Measurements from ENCODE around the gene CTIF. TPM values are rescaled to one million over a fixed set of nuclear protein-coding genes. Genes with fewer than 3 reads are reported as not detected.

Gene CTIF
- total and polyA plus RNA-seq, 2 experiments from 2014 or later, result 8.6 to 14.4 TPM

- H3F3A ChIP-seq (replicated peaks; ENCODE audit: low read depth), result no peaks in the 10 kb centered on the region
- TF ChIP-seq EZH2phosphoT487 (IDR thresholded peaks at IDR 0.05; ENCODE audit: unreplicated experiment) (no peak), STAT1 (IDR thresholded peaks at IDR 0.05; ENCODE audit: unreplicated experiment) (no peak), ZNF331 (CRISPR knock-in tag; IDR thresholded peaks at IDR 0.05; ENCODE audit: low read depth) (no peak), CREB1 (CRISPR knock-in tag; IDR thresholded peaks at IDR 0.05; ENCODE audit: low read depth) (no peak), ZNF114 (CRISPR knock-in tag; IDR thresholded peaks at IDR 0.05) (no peak), POLR2AphosphoS5 (IDR thresholded peaks at IDR 0.05; ENCODE audit: low read depth) (no peak), EZH2 (IDR thresholded peaks at IDR 0.05; ENCODE audit: low read depth, unreplicated experiment) (no peak)
- TF ChIP-seq, protein P1, sequence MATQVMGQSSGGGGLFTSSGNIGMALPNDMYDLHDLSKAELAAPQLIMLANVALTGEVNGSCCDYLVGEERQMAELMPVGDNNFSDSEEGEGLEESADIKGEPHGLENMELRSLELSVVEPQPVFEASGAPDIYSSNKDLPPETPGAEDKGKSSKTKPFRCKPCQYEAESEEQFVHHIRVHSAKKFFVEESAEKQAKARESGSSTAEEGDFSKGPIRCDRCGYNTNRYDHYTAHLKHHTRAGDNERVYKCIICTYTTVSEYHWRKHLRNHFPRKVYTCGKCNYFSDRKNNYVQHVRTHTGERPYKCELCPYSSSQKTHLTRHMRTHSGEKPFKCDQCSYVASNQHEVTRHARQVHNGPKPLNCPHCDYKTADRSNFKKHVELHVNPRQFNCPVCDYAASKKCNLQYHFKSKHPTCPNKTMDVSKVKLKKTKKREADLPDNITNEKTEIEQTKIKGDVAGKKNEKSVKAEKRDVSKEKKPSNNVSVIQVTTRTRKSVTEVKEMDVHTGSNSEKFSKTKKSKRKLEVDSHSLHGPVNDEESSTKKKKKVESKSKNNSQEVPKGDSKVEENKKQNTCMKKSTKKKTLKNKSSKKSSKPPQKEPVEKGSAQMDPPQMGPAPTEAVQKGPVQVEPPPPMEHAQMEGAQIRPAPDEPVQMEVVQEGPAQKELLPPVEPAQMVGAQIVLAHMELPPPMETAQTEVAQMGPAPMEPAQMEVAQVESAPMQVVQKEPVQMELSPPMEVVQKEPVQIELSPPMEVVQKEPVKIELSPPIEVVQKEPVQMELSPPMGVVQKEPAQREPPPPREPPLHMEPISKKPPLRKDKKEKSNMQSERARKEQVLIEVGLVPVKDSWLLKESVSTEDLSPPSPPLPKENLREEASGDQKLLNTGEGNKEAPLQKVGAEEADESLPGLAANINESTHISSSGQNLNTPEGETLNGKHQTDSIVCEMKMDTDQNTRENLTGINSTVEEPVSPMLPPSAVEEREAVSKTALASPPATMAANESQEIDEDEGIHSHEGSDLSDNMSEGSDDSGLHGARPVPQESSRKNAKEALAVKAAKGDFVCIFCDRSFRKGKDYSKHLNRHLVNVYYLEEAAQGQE (IDR thresholded peaks at IDR 0.05; ENCODE audit: unreplicated experiment), result no peak
- Mint-ChIP-seq H3K9me3 (no peaks in the 10 kb centered on the region), H3K36me3 (ENCODE audit: low read depth) (no peaks in the 10 kb centered on the region; the same call in 2 of the 3 replicates), H3K4me3 (no peak overlapping the region), H3K27me3 (ENCODE audit: insufficient read depth, low read depth, poor library complexity) (no peaks in the 10 kb centered on the region), H3K27ac (no peak overlapping the region; the same call in 1 of the 2 replicates), H3K4me1 (peaks cover 22% of the 10 kb centered on the region; the same call in 2 of the 3 replicates)
- no peaks in the 10 kb centered on the region for H3K4me1 ChIP-seq (ENCODE audit: insufficient read depth)
- no peak overlapping the region for H3K4me2 ChIP-seq
- ATAC-seq (no peak), DNase-seq (ENCODE audit: low spot score) (no peak)
- no peaks in the 10 kb centered on the region for H3K9me2 ChIP-seq (ENCODE audit: insufficient read depth)
- no peak overlapping the region for H3K27ac ChIP-seq (ENCODE audit: low read depth)
- no peaks in the 10 kb centered on the region for H3K79me2 ChIP-seq (replicated peaks; ENCODE audit: insufficient read depth)
- no peak overlapping the region for H2AFZ ChIP-seq
- no peaks in the 10 kb centered on the region for H3K27me3 ChIP-seq (ENCODE audit: insufficient read depth)
- no peaks in the 10 kb centered on the region for H4K20me1 ChIP-seq (replicated peaks; ENCODE audit: insufficient read depth)
- no peaks in the 10 kb centered on the region for H3K36me3 ChIP-seq (ENCODE audit: insufficient read depth)
- H3K4me3 ChIP-seq, result no peak overlapping the region
These were observed 245.0 kb downstream of the CTIF start for GRCh38 chr18:48783616-48784520.

GRCh38 chr18:48784656-48785055 lies 245.8 kb downstream of the CTIF start:
- H3K9me3 Mint-ChIP-seq, result no peaks in the 10 kb centered on the region
- no peaks in the 10 kb centered on the region for H3K79me2 ChIP-seq (replicated peaks; ENCODE audit: insufficient read depth)
- ATAC-seq (no peak), DNase-seq (ENCODE audit: low spot score) (no peak)
- no peak overlapping the region for H3K4me3 Mint-ChIP-seq
- no peak overlapping the region for H3K4me3 ChIP-seq
- no peaks in the 10 kb centered on the region for H3K9me2 ChIP-seq (ENCODE audit: insufficient read depth)
- H3K27ac ChIP-seq (ENCODE audit: low read depth), result no peak overlapping the region
- no peaks in the 10 kb centered on the region for H3K27me3 ChIP-seq (ENCODE audit: insufficient read depth)
- no peaks in the 10 kb centered on the region for H3K36me3 ChIP-seq (ENCODE audit: insufficient read depth)
- H2AFZ ChIP-seq, result no peak overlapping the region
- no peaks in the 10 kb centered on the region for H3F3A ChIP-seq (replicated peaks; ENCODE audit: low read depth)
- peaks cover 22% of the 10 kb centered on the region; the same call in 2 of the 3 replicates for H3K4me1 Mint-ChIP-seq
- H4K20me1 ChIP-seq (replicated peaks; ENCODE audit: insufficient read depth), result no peaks in the 10 kb centered on the region
- no peaks in the 10 kb centered on the region for H3K4me1 ChIP-seq (ENCODE audit: insufficient read depth)
- H3K4me2 ChIP-seq, result no peak overlapping the region
- H3K27me3 Mint-ChIP-seq (ENCODE audit: insufficient read depth, low read depth, poor library complexity), result no peaks in the 10 kb centered on the region
- no peak overlapping the region for H3K27ac Mint-ChIP-seq
- no peaks in the 10 kb centered on the region; the same call in 2 of the 3 replicates for H3K36me3 Mint-ChIP-seq (ENCODE audit: low read depth)
- TF ChIP-seq EZH2phosphoT487 (IDR thresholded peaks at IDR 0.05; ENCODE audit: unreplicated experiment), result no peak
- TF ChIP-seq, protein P2, sequence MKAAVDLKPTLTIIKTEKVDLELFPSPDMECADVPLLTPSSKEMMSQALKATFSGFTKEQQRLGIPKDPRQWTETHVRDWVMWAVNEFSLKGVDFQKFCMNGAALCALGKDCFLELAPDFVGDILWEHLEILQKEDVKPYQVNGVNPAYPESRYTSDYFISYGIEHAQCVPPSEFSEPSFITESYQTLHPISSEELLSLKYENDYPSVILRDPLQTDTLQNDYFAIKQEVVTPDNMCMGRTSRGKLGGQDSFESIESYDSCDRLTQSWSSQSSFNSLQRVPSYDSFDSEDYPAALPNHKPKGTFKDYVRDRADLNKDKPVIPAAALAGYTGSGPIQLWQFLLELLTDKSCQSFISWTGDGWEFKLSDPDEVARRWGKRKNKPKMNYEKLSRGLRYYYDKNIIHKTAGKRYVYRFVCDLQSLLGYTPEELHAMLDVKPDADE (IDR thresholded peaks at IDR 0.05), result no peak
- TF ChIP-seq EZH2 (IDR thresholded peaks at IDR 0.05; ENCODE audit: low read depth, unreplicated experiment), result no peak
- TF ChIP-seq POLR2AphosphoS5 (IDR thresholded peaks at IDR 0.05; ENCODE audit: low read depth), result no peak
- no peak for TF ChIP-seq JUNB (IDR thresholded peaks at IDR 0.05; ENCODE audit: unreplicated experiment)
- no peak for TF ChIP-seq ZNF114 (CRISPR knock-in tag; IDR thresholded peaks at IDR 0.05)
- no peak for TF ChIP-seq NANOG (IDR thresholded peaks at IDR 0.05; ENCODE audit: borderline replicate concordance)
- TF ChIP-seq STAT1 (IDR thresholded peaks at IDR 0.05; ENCODE audit: unreplicated experiment), result no peak
- TF ChIP-seq, protein P3, sequence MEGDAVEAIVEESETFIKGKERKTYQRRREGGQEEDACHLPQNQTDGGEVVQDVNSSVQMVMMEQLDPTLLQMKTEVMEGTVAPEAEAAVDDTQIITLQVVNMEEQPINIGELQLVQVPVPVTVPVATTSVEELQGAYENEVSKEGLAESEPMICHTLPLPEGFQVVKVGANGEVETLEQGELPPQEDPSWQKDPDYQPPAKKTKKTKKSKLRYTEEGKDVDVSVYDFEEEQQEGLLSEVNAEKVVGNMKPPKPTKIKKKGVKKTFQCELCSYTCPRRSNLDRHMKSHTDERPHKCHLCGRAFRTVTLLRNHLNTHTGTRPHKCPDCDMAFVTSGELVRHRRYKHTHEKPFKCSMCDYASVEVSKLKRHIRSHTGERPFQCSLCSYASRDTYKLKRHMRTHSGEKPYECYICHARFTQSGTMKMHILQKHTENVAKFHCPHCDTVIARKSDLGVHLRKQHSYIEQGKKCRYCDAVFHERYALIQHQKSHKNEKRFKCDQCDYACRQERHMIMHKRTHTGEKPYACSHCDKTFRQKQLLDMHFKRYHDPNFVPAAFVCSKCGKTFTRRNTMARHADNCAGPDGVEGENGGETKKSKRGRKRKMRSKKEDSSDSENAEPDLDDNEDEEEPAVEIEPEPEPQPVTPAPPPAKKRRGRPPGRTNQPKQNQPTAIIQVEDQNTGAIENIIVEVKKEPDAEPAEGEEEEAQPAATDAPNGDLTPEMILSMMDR (conservative IDR thresholded peaks at IDR 0.05; ENCODE audit: low read depth in 2 of 2), result no peak
- TF ChIP-seq CREB1 (CRISPR knock-in tag; IDR thresholded peaks at IDR 0.05; ENCODE audit: low read depth), result no peak
- TF ChIP-seq, protein P1 (IDR thresholded peaks at IDR 0.05; ENCODE audit: unreplicated experiment), result no peak
- no peak for TF ChIP-seq ZNF331 (CRISPR knock-in tag; IDR thresholded peaks at IDR 0.05; ENCODE audit: low read depth)
